Measurements from ENCODE around the gene TMEM165.

TMEM165 gene

GRCh38 chr4:55409468-55410171 is 13.9 kb downstream of the TMEM165 start:
- DNase-seq = peak; percentile 72

- no peak for DNase-seq
These were observed 14.7 kb downstream of the TMEM165 start for GRCh38 chr4:55410431-55410830.

DNA sequence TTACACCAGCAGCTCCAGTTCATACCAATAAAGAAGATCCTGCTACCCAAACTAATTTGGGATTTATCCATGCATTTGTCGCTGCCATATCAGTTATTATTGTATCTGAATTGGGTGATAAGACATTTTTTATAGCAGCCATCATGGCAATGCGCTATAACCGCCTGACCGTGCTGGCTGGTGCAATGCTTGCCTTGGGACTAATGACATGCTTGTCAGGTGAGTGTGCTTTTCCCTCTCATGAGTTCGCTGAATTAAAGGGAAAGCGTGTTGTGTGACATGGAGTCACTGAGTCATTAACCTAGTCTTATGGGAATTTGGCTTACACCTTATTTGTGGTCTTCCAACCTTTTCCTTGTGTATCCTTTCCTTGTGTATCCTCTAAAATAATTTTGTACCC is 15.9 kb downstream of the TMEM165 start:
- DNase-seq = no peak

DNA sequence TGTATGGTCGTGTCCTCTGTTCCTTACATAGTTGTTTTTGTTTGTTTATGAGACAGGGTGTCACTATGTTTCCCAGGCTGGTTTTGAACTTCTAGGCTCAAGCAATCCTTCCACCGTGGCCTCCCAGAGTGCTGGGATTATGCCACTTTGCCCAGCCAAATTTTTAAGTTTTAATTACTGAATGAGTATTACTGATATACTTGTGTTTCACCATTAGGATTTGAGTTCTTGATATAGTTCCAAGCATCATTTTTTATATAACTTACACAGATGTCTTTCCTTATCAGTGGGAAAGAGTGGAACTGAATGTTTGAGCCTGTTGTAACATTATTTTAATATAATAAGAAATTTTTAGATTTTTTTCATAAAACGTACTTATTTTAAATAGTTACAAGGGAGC is 20.4 kb downstream of the TMEM165 start:
- DNase-seq = no peak

DNA sequence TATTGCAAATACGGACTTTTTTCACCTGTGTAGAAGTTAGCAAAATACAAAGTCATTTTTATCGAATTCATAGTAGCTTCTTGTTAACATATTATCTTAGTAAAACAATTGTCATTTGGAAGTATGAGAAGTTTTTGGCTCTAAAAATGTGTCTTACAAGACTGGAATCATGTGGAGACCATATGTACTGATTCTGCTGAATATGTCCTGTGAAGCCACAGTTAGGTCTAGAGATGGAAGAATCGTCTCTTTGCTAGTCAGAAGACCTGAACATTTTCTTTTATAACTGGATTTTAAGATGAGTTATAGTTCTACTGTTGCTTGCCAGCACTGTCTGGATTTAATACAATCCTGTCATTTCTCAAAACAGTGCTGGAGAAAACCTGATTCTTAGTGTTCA is 29.0 kb downstream of the TMEM165 start:
- peak; percentile 15 for DNase-seq

DNA sequence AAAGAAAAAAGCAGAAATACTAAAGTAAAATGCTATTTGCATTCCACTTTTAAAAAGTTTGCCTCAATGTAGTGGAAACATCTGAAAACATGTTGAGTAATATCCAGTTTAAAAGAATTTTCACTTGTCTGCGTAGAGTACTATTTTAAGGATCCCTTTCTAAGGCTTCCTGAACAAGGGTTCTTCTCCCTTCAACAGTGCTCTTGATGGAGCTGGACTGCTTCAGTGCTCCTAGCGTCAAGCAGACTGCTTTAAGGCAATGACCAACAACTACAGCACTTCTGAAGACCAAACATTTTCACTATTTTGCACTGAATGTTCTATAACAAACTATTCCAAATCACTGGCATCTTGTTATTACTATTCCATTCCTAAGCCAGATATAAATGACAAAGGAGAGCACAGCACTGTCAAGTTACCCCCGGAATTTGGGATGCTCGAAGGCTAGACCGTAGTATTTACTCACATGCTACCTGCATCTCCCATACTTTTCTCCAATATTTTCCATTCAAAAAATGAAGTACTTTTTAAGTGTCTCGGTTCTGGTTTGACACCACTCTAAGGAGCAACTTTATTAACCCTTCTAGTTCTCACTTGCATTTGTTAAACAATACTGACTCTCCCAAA is 36.1 kb downstream of the TMEM165 start:
- DNase-seq = no peak

DNA sequence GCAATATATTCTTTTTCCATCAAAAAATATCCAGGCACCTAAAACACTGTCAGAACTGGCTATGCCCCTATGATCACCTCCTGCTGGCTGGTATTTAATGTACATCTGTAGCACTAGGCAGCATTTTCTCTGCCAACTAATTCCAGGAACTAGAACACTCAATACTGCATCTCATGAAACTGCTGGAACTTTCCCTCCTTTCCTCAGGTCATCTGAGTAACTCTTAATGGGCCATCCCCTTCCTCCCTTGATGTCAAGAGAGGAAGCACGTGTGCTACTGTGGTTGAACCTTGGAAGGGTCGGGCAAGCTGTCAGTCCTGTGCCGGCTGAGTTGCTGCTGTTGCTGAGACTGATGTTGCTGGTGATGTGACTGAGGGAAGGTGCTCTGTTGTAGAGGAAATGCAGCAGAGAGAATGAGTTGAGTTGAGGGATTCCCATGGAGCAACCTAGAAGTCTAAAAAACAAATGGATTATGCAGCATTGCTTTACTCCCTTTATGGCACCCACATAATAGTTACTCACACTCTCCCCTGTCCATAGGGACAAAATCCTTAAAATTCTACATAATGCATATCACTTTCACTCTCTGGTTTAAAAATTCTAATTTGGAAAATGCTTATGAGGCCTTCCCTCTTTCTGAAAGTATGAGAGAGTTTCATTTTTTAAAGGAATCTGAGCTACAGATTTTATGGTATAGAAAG is 39.5 kb downstream of the TMEM165 start:
- peak; percentile 29 for DNase-seq

- DNase-seq = peak; percentile 42
These were observed 41.6 kb downstream of the TMEM165 start for GRCh38 chr4:55437356-55437796.

- no peak for DNase-seq
These were observed 42.1 kb downstream of the TMEM165 start for GRCh38 chr4:55437823-55438222.

DNA sequence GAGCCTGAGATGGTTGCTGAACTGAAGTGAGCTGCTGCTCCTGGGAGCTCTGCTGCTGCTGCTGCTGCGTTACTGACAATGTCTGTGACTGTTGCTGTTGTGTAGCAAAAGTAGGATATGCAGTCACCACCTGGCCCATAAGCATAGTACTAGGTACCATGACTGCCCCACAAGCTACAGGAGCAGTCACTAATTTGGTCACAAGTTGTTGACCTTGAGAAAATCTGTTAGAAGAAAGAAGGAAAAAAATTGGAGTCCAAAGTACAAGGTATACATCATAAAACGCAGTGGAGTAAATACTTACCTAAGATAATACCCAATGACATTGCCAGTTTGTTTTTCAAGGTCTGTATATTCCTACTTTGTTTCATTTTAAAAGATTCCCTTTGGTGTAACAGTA is 42.6 kb downstream of the TMEM165 start:
- no peak for DNase-seq

GRCh38 chr4:55439023-55439422 is 43.3 kb downstream of the TMEM165 start:
- no peak for DNase-seq

- no peak for DNase-seq
These were observed 45.0 kb downstream of the TMEM165 start for GRCh38 chr4:55440786-55441185.

- peak; percentile 24 for DNase-seq
These were observed 46.8 kb downstream of the TMEM165 start for GRCh38 chr4:55442541-55442940.

DNA sequence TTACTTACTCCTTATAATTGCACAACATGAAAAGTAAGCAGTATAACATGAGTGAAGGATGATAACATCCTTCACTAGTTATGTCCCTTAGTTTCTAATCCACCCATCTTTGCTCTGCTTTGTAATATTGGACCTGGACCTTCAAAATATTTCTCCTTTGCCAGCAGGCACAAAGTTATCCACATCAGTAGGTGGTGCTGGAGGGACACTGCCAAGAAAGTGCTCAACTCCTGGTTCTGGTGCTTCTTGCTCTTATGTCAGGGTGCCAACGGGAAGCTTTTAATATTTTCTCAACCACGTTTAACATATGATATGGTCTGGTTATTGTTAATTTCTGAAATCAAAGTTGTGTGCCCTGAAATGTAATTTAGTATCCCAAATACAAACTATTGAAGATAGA is 49.1 kb downstream of the TMEM165 start:
- peak; percentile 47 for DNase-seq

- DNase-seq = peak; percentile 89
These were observed 50.3 kb downstream of the TMEM165 start for GRCh38 chr4:55445921-55446577.

- peak; percentile 33 for DNase-seq
These were observed 50.8 kb downstream of the TMEM165 start for GRCh38 chr4:55446578-55446922.

GRCh38 chr4:55447108-55447708 is 51.5 kb downstream of the TMEM165 start:
- no peak for DNase-seq

GRCh38 chr4:55447831-55448230 is 52.1 kb downstream of the TMEM165 start:
- peak; percentile 67 for DNase-seq

- no peak for DNase-seq
These were observed 54.8 kb downstream of the TMEM165 start for GRCh38 chr4:55450566-55450965.

- DNase-seq = peak; percentile 38
These were observed 62.4 kb downstream of the TMEM165 start for GRCh38 chr4:55458164-55458563.

DNA sequence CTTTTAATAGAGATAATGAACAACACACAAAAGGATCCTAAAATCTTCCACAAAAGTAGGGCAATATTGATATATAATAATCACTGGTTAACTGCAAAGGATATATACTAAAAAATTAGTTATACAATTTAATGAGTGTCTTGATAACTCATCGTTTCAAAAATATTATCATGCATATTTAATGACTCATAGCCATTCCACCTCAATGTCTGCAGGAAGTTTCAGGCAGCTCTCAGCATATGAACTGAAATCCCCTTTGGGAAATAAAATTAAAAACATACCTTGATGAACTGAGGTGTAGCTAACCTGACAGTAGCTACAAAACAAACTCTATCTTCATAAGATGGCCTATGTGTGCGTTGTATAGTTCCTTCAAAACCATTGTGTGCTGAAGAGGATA is 62.9 kb downstream of the TMEM165 start:
- peak; percentile 16 for DNase-seq

GRCh38 chr4:55466001-55466400 is 70.2 kb downstream of the TMEM165 start:
- DNase-seq = no peak

DNA sequence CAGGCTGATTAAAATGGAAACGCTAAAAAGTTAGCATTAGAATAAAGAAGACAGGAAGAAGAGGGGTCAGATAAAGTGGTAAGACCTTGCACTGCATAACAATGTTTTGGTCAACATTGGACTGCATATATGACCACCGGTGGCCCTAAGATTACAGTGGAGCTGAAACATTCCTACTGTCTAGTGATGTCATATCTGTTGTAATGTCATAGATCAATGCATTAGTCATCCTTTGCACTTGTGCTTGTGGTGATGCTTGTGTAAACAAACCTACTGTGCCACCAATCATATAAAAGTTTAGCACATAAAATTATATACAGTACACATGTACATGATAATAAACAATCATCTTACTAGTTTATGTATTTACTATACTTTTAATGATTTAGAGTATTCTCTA is 73.0 kb downstream of the TMEM165 start:
- DNase-seq = peak; percentile 51

All from fibroblast of upper back skin (primary cell).